Measurements from ENCODE around the gene CUL3.

Gene CUL3

GRCh38 chr2:224453892-224454291 lies 131.3 kb downstream of the CUL3 start:
- TF ChIP-seq CTCF (IDR thresholded peaks at IDR 0.05; ENCODE audit: low read depth, low read length) = no peak
- DNase-seq (ENCODE audit: extremely low read depth, low read depth) = no peak

GRCh38 chr2:224449212-224450147 lies 135.7 kb downstream of the CUL3 start:
- TF ChIP-seq CTCF (IDR thresholded peaks at IDR 0.05; ENCODE audit: low read depth, low read length) = peak; percentile 62
- DNase-seq (ENCODE audit: extremely low read depth, low read depth) = no peak

GRCh38 chr2:224448236-224448635 lies 136.9 kb downstream of the CUL3 start:
- no peak for DNase-seq (ENCODE audit: extremely low read depth, low read depth)
- no peak for TF ChIP-seq CTCF (IDR thresholded peaks at IDR 0.05; ENCODE audit: low read depth, low read length)

GRCh38 chr2:224444783-224445182 lies 140.4 kb downstream of the CUL3 start:
- no peak for TF ChIP-seq CTCF (IDR thresholded peaks at IDR 0.05; ENCODE audit: low read depth, low read length)
- DNase-seq (ENCODE audit: extremely low read depth, low read depth) = no peak

GRCh38 chr2:224444021-224444420 lies 141.1 kb downstream of the CUL3 start:
- DNase-seq (ENCODE audit: extremely low read depth, low read depth) = no peak
- no peak for TF ChIP-seq CTCF (IDR thresholded peaks at IDR 0.05; ENCODE audit: low read depth, low read length)

GRCh38 chr2:224442071-224442967 lies 142.8 kb downstream of the CUL3 start:
- no peak for TF ChIP-seq CTCF (IDR thresholded peaks at IDR 0.05; ENCODE audit: low read depth, low read length)
- DNase-seq (ENCODE audit: extremely low read depth, low read depth) = no peak

- no peak for DNase-seq (ENCODE audit: extremely low read depth, low read depth)
- TF ChIP-seq CTCF (IDR thresholded peaks at IDR 0.05; ENCODE audit: low read depth, low read length) = no peak
Measured at GRCh38 chr2:224440988-224441387, 144.2 kb downstream of the CUL3 start.
